ACC112 (cell line): Measurements from ENCODE around the gene MOB2.
"Not testable (repeated sequence)": the region's sequence is repeated elsewhere in the genome, so short reads cannot be mapped to it uniquely, and the experiment has no call there.

Source experiments
- H2AFZ ChIP-seq: fragments of 200-600 bp; sonication (generic); one replicate; pipeline ENCODE4 v1.6.0; 2017; ENCODE audit warnings: antibody characterized with exemption, low read length; ENCODE audit not compliant: unreplicated experiment
- H3K27ac ChIP-seq: fragments of 200-600 bp; sonication (generic); 2 replicates; pipeline ENCODE4 v1.5.1; 2014; ENCODE audit warnings: low read depth, mild to moderate bottlenecking, antibody characterized with exemption, low read length, moderate library complexity
- H3K27me3 ChIP-seq: fragments of 200-600 bp; sonication (generic); 2 replicates; pipeline ENCODE4 v1.6.1; 2014; ENCODE audit warnings: mild to moderate bottlenecking, antibody characterized with exemption, low read length, moderate library complexity, mixed read lengths; ENCODE audit not compliant: insufficient read depth
- H3K36me3 ChIP-seq: fragments of 200-600 bp; sonication (generic); 2 replicates; pipeline ENCODE4 v1.6.1; 2016; ENCODE audit warnings: mild to moderate bottlenecking, antibody characterized with exemption, low read length, moderate library complexity, mixed read lengths; ENCODE audit not compliant: insufficient read depth
- H3K4me1 ChIP-seq: fragments of 200-600 bp; sonication (generic); one replicate; pipeline ENCODE4 v1.6.1; 2016; ENCODE audit warnings: low read length, mixed read lengths; ENCODE audit not compliant: insufficient read depth, unreplicated experiment, control insufficient read depth
- H3K4me3 ChIP-seq: fragments of 200-600 bp; sonication (generic); 2 replicates; pipeline ENCODE4 v1.5.1; 2014; ENCODE audit warnings: mild to moderate bottlenecking, low read depth, low read length
- H3K79me2 ChIP-seq: fragments of 200-600 bp; sonication (generic); one replicate; pipeline ENCODE4 v1.6.0; 2016; ENCODE audit warnings: low read length; ENCODE audit not compliant: control insufficient read depth, unreplicated experiment, insufficient read depth

The MOB2 gene

GRCh38 chr11:1517117-1518005, 30.8 kb upstream of the MOB2 start:
- Histone ChIP-seq H2AFZ (no peak overlapping the region), H3K79me2 (peaks cover 47% of the 10 kb centered on the region), H3K27me3 (no peaks in the 10 kb centered on the region), H3K4me3 (no peak overlapping the region), H3K36me3 (no peaks in the 10 kb centered on the region), H3K27ac (no peak overlapping the region), H3K4me1 (no peaks in the 10 kb centered on the region)

GRCh38 chr11:1516273-1517067, 29.9 kb upstream of the MOB2 start:
- H3K36me3 ChIP-seq, result no peaks in the 10 kb centered on the region
- no peaks in the 10 kb centered on the region for H3K4me1 ChIP-seq
- H3K79me2 ChIP-seq, result peaks cover 47% of the 10 kb centered on the region
- H3K27me3 ChIP-seq, result no peaks in the 10 kb centered on the region
- H3K4me3 ChIP-seq, result no peak overlapping the region
- no peak overlapping the region for H2AFZ ChIP-seq
- no peak overlapping the region for H3K27ac ChIP-seq

- no peak overlapping the region for H3K4me3 ChIP-seq
- no peaks in the 10 kb centered on the region for H3K36me3 ChIP-seq
- H3K4me1 ChIP-seq, result no peaks in the 10 kb centered on the region
- no peak overlapping the region for H2AFZ ChIP-seq
- peaks cover 50% of the 10 kb centered on the region for H3K79me2 ChIP-seq
- H3K27ac ChIP-seq, result no peak overlapping the region
- no peaks in the 10 kb centered on the region for H3K27me3 ChIP-seq
Measured at GRCh38 chr11:1515082-1516060, 28.8 kb upstream of the MOB2 start.

GRCh38 chr11:1514336-1515061, 27.9 kb upstream of the MOB2 start:
- Histone ChIP-seq H3K4me3 (no peak overlapping the region), H2AFZ (no peak overlapping the region), H3K36me3 (no peaks in the 10 kb centered on the region), H3K27me3 (no peaks in the 10 kb centered on the region), H3K4me1 (no peaks in the 10 kb centered on the region), H3K27ac (no peak overlapping the region), H3K79me2 (peaks cover 47% of the 10 kb centered on the region)

- H3K36me3 ChIP-seq, result no peaks in the 10 kb centered on the region
- no peak overlapping the region for H3K4me3 ChIP-seq
- no peaks in the 10 kb centered on the region for H3K27me3 ChIP-seq
- H2AFZ ChIP-seq, result no peak overlapping the region
- no peaks in the 10 kb centered on the region for H3K4me1 ChIP-seq
- peaks cover 40% of the 10 kb centered on the region for H3K79me2 ChIP-seq
- H3K27ac ChIP-seq, result no peak overlapping the region
Measured at GRCh38 chr11:1513326-1514296, 27.0 kb upstream of the MOB2 start.

GRCh38 chr11:1512531-1513258, 26.1 kb upstream of the MOB2 start:
- H2AFZ ChIP-seq, H3K27me3 ChIP-seq, H3K27ac ChIP-seq, H3K4me3 ChIP-seq, H3K4me1 ChIP-seq, H3K36me3 ChIP-seq: not testable (repeated sequence)
- peaks cover 38% of the 10 kb centered on the region for H3K79me2 ChIP-seq

- Histone ChIP-seq H3K27ac (no peak overlapping the region), H3K4me3 (no peak overlapping the region), H2AFZ (no peak overlapping the region), H3K4me1 (peaks cover 4% of the 10 kb centered on the region), H3K79me2 (peaks cover 44% of the 10 kb centered on the region), H3K27me3 (no peaks in the 10 kb centered on the region), H3K36me3 (no peaks in the 10 kb centered on the region)
Measured at GRCh38 chr11:1511937-1512496, 25.4 kb upstream of the MOB2 start.

GRCh38 chr11:1510928-1511327, 24.3 kb upstream of the MOB2 start:
- Histone ChIP-seq H3K27ac (no peak overlapping the region), H3K27me3 (no peaks in the 10 kb centered on the region), H3K4me3 (no peak overlapping the region), H3K4me1 (peaks cover 4% of the 10 kb centered on the region), H3K79me2 (peaks cover 49% of the 10 kb centered on the region), H2AFZ (no peak overlapping the region), H3K36me3 (no peaks in the 10 kb centered on the region)
